ENCODE results near the gene CACNA1G. TPM values are rescaled to one million over a fixed set of nuclear protein-coding genes. Genes with fewer than 3 reads are reported as not detected.

CACNA1G gene
- total RNA-seq, 1 experiment from 2014 or later: 0.04 TPM

DNA sequence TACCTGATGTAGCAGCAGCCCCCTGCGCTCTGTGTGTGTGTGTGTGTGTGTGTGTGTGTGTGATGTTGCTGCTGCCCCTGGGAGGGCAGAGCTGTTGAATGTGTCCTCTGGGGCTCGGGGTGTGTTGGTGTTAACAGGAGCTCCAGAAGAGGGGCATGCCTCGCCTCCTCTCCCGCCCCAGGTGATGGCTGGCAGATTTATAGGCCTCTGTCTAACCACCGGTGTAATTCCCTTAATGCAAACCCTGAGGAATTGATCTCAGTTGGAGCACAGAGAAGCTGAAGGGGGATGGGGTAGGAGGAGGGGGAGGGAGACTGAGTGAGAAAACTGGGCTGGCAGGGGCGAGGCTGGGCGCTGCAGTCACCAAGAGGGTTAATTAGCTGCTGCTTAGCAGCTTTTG lies 10.0 kb downstream of the CACNA1G start:
- intact Hi-C loops (cut with micrococcal nuclease): no loop called here
- ATAC-seq: no peak
- H4K20me1 ChIP-seq (ENCODE audit: low read length): no peaks in the 10 kb centered on the region
- no peak overlapping the region for H3K4me2 ChIP-seq (ENCODE audit: low read length)
- TF ChIP-seq EZH2 (IDR thresholded peaks at IDR 0.05; ENCODE audit: low read length, unreplicated experiment) (no peak), EZH2phosphoT487 (IDR thresholded peaks at IDR 0.05; ENCODE audit: borderline replicate concordance, low read length) (no peak)
- TF ChIP-seq, protein P1, sequence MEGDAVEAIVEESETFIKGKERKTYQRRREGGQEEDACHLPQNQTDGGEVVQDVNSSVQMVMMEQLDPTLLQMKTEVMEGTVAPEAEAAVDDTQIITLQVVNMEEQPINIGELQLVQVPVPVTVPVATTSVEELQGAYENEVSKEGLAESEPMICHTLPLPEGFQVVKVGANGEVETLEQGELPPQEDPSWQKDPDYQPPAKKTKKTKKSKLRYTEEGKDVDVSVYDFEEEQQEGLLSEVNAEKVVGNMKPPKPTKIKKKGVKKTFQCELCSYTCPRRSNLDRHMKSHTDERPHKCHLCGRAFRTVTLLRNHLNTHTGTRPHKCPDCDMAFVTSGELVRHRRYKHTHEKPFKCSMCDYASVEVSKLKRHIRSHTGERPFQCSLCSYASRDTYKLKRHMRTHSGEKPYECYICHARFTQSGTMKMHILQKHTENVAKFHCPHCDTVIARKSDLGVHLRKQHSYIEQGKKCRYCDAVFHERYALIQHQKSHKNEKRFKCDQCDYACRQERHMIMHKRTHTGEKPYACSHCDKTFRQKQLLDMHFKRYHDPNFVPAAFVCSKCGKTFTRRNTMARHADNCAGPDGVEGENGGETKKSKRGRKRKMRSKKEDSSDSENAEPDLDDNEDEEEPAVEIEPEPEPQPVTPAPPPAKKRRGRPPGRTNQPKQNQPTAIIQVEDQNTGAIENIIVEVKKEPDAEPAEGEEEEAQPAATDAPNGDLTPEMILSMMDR (conservative IDR thresholded peaks at IDR 0.05; ENCODE audit: low read depth, low read length): no peak
- H3K27ac ChIP-seq (ENCODE audit: low read length): no peak overlapping the region
- H3K9me2 ChIP-seq (replicated peaks; ENCODE audit: low read length): no peaks in the 10 kb centered on the region
- DNase-seq: no peak
- H2AFZ ChIP-seq (ENCODE audit: low read length): no peak overlapping the region
- H3K4me3 ChIP-seq (ENCODE audit: low read length): no peak overlapping the region
- H3K79me2 ChIP-seq (ENCODE audit: low read length): no peaks in the 10 kb centered on the region
- H3K36me3 ChIP-seq (ENCODE audit: low read depth, low read length): no peaks in the 10 kb centered on the region
- H3K27me3 ChIP-seq (ENCODE audit: low read length): peaks cover 4% of the 10 kb centered on the region; the same call in 1 of the 2 replicates
- no peaks in the 10 kb centered on the region for H3K9me3 ChIP-seq (ENCODE audit: low read length)
- CTCF ChIA-PET: no interaction called here
- H3K9ac ChIP-seq (ENCODE audit: low read length): no peak overlapping the region
- no peaks in the 10 kb centered on the region for H3F3A ChIP-seq (ENCODE audit: low read length, unreplicated experiment)
- POLR2A ChIA-PET (ENCODE audit: unreplicated experiment): interaction anchor here (0.6 kb wide), 1 partner anchor 495 kb away, joined by 5 read pairs; no protein-coding TSS in a partner anchor
- no peaks in the 10 kb centered on the region for H3K4me1 ChIP-seq (ENCODE audit: insufficient read depth, low read length)
- BruUV-seq (replicated peaks): no TSS peak

DNA sequence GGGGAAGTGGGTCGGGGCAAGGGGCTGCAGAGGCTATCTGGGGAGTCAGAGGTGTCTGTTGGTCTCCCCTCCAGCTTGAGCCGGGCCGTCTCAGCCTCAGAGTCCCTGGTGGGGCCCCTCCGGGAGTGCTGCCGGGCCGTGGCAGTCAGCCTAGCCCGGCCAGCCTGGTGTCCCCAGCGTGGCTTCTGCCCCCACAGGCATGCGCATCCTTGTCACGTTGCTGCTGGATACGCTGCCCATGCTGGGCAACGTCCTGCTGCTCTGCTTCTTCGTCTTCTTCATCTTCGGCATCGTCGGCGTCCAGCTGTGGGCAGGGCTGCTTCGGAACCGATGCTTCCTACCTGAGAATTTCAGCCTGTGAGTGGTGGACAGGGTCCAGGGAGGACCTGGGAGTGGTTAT lies 11.2 kb downstream of the CACNA1G start:
- no peak overlapping the region for H3K4me3 ChIP-seq (ENCODE audit: low read length)
- CTCF ChIA-PET: no interaction called here
- no TSS peak for BruUV-seq (replicated peaks)
- no peaks in the 10 kb centered on the region for H4K20me1 ChIP-seq (ENCODE audit: low read length)
- no peak for DNase-seq
- no peaks in the 10 kb centered on the region for H3K9me3 ChIP-seq (ENCODE audit: low read length)
- POLR2A ChIA-PET (ENCODE audit: unreplicated experiment): no interaction called here
- no peak overlapping the region for H3K4me2 ChIP-seq (ENCODE audit: low read length)
- no peaks in the 10 kb centered on the region for H3K9me2 ChIP-seq (replicated peaks; ENCODE audit: low read length)
- ATAC-seq: no peak
- H3K27me3 ChIP-seq (ENCODE audit: low read length): peaks cover under 1% of the 10 kb centered on the region; the same call in 1 of the 2 replicates
- intact Hi-C loops (cut with micrococcal nuclease): no loop called here
- TF ChIP-seq, protein P1 (conservative IDR thresholded peaks at IDR 0.05; ENCODE audit: low read depth, low read length): no peak
- TF ChIP-seq EZH2 (IDR thresholded peaks at IDR 0.05; ENCODE audit: low read length, unreplicated experiment) (no peak), EZH2phosphoT487 (IDR thresholded peaks at IDR 0.05; ENCODE audit: borderline replicate concordance, low read length) (no peak)
- H3K9ac ChIP-seq (ENCODE audit: low read length): no peak overlapping the region
- no peak overlapping the region for H2AFZ ChIP-seq (ENCODE audit: low read length)
- no peak overlapping the region for H3K27ac ChIP-seq (ENCODE audit: low read length)
- H3K4me1 ChIP-seq (ENCODE audit: insufficient read depth, low read length): no peaks in the 10 kb centered on the region
- no peaks in the 10 kb centered on the region for H3K36me3 ChIP-seq (ENCODE audit: low read depth, low read length)
- no peaks in the 10 kb centered on the region for H3K79me2 ChIP-seq (ENCODE audit: low read length)
- no peaks in the 10 kb centered on the region for H3F3A ChIP-seq (ENCODE audit: low read length, unreplicated experiment)

DNA sequence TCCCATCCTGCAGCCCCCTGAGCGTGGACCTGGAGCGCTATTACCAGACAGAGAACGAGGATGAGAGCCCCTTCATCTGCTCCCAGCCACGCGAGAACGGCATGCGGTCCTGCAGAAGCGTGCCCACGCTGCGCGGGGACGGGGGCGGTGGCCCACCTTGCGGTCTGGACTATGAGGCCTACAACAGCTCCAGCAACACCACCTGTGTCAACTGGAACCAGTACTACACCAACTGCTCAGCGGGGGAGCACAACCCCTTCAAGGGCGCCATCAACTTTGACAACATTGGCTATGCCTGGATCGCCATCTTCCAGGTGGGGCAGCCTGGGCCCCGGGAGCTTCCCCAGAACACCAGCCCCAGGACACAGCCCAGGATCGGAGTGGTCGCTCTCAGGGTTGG lies 12.0 kb downstream of the CACNA1G start:
- Histone ChIP-seq H3K9me2 (replicated peaks; ENCODE audit: low read length) (no peaks in the 10 kb centered on the region), H3K9ac (ENCODE audit: low read length) (no peak overlapping the region), H2AFZ (ENCODE audit: low read length) (no peak overlapping the region), H3K36me3 (ENCODE audit: low read depth, low read length) (no peaks in the 10 kb centered on the region), H3K9me3 (ENCODE audit: low read length) (no peaks in the 10 kb centered on the region), H4K20me1 (ENCODE audit: low read length) (no peaks in the 10 kb centered on the region), H3K4me1 (ENCODE audit: insufficient read depth, low read length) (no peaks in the 10 kb centered on the region), H3K79me2 (ENCODE audit: low read length) (no peaks in the 10 kb centered on the region), H3K27ac (ENCODE audit: low read length) (no peak overlapping the region), H3K4me2 (ENCODE audit: low read length) (no peak overlapping the region), H3F3A (ENCODE audit: low read length, unreplicated experiment) (no peaks in the 10 kb centered on the region), H3K27me3 (ENCODE audit: low read length) (no peaks in the 10 kb centered on the region), H3K4me3 (ENCODE audit: low read length) (no peak overlapping the region)
- intact Hi-C loops (cut with micrococcal nuclease): no loop called here
- BruUV-seq (replicated peaks): no TSS peak
- no peak for ATAC-seq
- POLR2A ChIA-PET (ENCODE audit: unreplicated experiment): no interaction called here
- CTCF ChIA-PET: no interaction called here
- no peak for TF ChIP-seq EZH2 (IDR thresholded peaks at IDR 0.05; ENCODE audit: low read length, unreplicated experiment)
- no peak for TF ChIP-seq EZH2phosphoT487 (IDR thresholded peaks at IDR 0.05; ENCODE audit: borderline replicate concordance, low read length)
- TF ChIP-seq, protein P1 (conservative IDR thresholded peaks at IDR 0.05; ENCODE audit: low read depth, low read length): no peak
- no peak for DNase-seq

All from PC-3 (cell line).